Amygdala (tissue), 56 donors: ENCODE results near the gene FERMT1.
"Not testable (repeated sequence)": the region's sequence is repeated elsewhere in the genome, so short reads cannot be mapped to it uniquely, and the experiment has no call there.

Experiments used
- DNase-seq, 56 donors: peaks; one replicate each; lab custom pipeline; 2025; lab: John Stamatoyannopoulos, UW

The FERMT1 gene

DNA sequence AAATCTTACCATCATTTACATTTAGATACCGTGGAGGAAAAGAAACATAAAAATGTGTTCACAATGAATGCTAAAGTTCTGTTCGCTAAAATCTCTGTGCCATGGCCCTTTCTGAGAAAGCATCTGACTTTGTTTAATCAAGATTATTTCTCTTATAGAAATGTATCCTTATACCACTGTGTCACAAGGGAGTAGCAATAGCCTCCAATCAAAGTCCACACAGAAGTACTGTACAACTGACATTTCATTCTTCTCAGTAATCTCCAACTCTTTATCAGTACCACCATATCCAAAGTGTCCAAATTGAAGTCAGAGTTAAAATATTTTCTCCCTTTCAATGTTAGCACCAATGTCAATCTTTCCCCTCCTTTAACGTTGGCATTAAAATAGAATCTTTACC, 6.1 kb downstream of the FERMT1 start:
- DNase-seq, result no peak

DNA sequence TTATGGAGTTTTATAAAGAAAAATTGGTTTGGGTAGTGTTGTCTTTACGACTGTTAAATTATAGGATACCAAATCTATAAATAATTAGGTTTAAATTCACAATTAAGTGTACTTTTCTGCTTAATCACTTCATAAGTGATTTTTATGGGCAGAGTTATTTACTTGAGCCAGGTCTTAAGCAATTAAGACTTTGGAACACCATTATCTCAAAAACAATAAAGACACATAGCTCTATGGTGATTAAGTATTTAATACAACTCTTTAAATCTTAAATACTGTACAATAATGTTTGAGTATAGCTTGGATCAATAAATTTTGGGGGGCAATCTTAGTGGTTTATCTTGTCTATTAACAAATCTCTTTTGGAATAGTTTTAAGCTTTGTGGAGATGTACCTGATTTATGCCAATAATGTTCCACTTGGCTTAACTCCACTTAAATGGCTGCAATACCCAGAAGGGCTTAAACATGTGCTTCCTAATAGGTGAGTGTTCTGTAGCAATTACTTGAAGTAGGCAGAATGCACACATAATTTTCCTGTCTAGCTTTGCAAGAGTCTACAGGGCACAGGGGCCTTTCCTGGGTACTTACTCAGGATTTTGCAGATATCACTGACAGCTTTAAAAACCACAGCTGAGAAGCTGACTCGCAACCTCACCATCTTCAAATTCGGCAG, 7.5 kb downstream of the FERMT1 start:
- no peak for DNase-seq

DNA sequence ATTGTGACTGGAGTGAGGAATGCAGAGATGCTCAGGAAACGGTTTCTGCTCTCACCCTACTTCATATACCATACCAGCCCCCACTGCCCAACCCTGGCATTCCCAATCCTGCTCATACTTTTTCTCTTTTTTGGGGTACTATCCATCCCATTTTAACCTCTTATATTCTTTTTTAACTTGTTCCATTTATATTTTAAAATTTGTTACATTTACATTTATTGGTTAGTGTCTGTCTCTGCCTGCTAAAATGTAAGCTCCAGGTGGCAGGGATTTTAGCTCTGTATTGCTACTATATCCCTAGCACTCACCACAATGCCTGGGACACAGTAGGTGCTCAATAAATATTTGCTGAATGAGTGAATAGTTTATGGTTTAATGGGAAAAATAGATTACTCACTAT, 8.1 kb downstream of the FERMT1 start:
- no peak for DNase-seq

DNA sequence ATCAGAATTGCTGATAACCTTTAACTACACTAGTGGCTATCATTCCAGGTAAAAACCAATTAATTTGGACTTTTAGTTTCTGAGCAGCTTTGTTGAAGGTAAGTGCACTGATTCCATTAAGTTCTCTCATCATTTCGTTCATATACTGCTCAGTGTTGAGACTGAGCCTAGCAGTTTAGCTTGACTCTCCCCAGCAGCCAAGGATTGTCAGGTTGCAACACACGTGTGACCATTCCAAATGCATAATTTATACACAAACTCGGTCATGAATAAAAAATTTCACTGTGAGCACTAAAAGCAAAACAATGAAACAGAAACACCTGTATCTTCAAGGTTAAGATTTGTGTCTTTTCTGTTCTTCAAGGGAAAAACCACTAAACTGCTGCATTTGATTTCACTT, 8.9 kb downstream of the FERMT1 start:
- no peak for DNase-seq

DNA sequence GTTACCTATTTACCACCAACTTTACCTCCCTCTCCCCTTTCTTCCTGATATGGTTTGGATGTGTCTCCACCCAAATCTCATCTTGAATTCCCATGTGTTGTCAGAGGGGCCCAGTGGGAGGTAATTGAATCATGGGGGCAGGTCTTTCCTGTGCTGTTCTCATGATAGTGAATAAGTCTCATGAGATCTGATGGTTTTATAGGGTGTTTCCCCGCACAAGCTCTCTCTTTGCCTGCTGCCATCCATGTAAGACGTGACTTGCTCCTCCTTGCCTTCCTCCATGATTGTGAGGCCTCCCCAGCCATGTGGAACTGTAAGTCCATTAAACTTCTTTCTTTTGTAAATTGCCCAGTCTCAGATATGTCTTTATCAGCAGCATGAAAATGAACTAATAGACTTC, 9.9 kb downstream of the FERMT1 start:
- DNase-seq, result not testable (repeated sequence)

DNA sequence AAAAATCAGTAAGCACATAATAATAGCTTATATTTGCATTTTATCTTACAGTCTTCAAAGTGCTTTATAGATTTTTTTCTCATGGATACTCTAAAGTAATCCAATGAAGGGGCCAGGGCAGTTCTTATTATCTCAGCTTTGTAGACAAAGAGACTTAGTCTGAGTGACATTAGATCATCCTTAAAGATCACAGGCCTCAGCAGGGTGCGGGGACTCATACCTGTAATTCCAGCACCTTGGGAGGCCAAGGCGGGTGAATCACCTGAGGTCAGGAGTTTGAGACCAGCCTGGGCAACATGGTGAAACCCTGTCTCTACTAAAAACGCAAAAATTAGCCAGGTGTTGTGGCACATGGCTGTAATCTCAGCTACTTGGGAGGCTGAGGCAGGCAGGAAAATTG, 14.5 kb downstream of the FERMT1 start:
- DNase-seq, result no peak

DNA sequence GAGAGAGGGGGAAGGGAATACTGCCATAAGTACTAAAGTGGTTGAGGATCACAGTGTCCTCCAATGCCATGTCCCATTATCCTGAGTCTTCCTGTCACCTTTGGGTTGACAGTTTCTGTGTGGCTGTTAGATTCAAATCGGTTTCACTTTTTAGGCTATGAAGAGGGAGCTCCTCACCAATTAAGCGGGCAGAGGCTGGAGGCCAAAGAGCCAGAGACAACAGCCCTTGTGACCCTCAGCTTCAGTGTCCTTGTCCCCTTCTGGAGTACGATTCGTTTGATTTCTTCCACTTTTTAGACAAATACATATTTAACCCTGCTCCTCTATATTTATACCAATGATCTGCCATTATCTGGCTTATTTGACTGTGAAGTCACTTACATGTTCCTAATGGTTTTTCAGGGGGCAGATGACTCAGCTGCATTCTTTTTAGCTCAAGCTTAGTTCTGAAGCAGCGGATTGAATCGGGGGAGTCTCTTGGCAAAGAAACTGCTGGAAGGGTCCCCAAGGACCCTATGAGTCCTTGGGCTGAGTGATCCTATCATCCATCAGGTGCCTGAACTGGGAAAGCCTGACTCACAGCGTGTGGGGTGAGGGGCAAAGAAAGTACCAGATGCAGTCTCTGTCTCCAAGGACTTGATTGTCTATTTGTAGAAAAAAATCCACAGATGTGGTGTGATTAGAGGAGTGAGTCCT, 18.2 kb downstream of the FERMT1 start:
- DNase-seq, result no peak

DNA sequence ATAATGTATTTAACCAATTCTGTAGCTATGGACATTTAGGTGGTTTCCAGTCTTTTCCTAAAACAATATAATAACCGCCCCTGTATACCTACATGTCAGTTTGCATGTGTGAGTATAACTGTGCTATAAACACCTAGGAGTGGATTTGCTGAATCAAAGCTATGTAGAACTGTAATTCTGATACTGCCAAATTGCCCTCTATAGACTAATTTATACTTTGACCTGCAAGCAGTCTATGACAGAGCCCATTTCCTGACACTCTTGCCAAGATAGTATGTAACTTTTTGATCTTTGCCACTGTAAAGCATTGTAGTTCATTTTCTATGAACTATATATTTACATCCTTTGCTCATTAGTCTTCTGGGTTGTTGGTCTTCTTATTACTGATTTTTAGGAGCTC, 19.5 kb downstream of the FERMT1 start:
- no peak for DNase-seq

DNA sequence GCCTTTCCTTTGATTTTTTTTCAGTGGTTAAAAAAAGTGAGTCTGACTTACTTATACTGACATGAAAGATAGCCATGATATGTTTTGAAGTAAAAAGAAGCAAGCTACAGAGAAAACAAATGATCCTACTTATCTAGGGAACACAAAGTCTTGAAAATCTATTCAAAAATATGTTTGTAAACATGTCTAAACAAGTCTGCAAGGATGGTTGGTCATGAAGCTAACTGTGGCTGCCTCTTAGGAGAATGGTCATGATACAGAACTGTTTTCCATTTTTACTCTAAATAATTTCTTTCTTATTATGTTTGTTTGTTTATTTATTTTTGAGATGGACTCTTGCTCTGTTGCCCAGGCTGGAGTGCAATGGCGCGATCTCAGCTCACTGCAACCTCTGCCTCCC, 21.5 kb downstream of the FERMT1 start:
- no peak for DNase-seq

DNA sequence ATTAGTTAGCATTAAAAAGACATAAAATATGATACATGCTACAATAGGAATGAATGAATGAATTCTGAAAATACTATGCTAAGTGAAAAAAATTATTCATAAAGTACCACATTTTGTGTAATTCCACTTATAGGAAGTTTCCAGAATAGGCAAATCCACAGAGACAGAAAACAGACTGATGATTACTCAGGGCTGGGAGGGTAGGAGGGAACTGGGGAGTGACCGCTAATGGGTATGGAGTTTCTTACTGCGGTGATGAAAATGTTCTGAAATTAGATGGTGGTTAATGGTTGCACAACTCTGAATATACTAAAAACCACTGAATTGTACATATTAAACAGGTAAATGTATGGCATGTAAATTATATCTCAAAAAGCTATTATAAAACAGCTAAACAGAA, 22.6 kb downstream of the FERMT1 start:
- no peak for DNase-seq

DNA sequence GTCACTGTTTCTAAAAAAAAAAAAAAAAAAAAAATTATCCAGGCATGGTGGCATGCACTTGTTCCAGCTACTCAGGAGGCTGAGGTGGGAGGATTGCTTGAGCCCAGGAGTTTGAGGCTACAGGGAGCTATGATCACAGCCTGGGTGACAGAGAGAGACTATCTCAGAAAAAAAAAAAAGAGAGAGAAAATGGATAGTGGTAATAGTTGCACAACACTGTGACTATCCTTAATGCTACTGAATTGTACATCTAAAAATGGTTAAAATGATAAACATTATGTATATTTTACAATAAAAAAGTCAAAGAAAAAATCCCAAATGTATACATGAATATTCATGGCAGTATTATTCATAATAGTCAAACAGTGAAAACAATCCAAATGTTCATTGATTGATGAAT, 23.0 kb downstream of the FERMT1 start:
- DNase-seq, result no peak

DNA sequence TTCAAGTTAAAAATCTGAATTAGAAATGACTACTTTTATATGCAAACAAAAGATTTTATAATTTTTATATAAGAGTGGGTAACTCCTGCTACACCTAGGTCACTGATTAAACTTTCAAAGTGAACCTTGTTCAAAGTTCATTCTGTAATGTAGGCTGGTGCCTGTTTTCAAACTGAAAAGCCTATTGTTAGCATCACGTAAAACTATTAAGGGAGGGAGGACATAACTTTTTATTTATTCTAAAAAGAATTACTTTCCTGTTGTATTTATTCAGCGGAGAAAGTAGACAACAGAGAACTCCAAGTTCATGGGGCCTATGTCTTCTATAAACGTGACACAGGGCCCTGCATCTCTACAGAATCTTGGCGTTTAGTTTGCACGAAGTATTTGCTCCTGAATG, 27.4 kb downstream of the FERMT1 start:
- DNase-seq, result no peak

DNA sequence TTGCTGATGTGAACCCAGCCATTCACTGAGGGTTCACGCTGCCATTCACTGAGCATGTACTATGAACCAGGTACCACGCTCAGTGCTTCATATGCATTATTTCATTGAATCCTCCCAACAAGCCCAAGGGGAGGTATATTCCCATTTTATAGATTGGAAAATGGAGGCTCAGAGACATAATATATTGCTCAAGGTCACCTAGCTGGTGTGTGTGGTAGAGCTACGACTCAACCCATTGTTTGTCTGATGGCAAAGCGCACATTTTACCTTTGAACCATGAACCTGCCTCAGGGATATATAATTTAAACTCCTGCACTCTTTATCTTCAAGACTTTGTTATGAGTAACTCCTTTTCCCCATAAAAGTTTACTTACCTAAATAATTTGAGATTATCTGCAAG, 28.3 kb downstream of the FERMT1 start:
- DNase-seq, result no peak

DNA sequence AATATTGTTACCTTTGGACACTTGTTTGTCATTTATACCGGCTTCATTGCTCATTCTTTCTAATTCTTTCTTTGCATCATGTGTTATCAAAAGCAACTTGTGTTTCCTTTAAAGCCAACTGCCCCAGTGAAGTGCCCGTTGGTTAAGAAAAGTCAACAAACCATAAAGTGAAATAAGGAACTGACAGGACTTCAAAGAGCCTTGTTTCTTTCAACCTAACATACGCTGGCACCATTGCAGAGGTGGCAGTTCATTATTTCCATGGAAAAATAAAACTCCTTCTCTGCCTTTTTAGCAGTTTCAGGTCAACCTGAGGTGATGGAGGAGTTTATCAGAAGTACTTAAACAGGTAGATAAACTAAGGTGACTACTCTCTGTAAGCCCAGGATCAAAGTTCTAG, 28.8 kb downstream of the FERMT1 start:
- DNase-seq, result no peak

DNA sequence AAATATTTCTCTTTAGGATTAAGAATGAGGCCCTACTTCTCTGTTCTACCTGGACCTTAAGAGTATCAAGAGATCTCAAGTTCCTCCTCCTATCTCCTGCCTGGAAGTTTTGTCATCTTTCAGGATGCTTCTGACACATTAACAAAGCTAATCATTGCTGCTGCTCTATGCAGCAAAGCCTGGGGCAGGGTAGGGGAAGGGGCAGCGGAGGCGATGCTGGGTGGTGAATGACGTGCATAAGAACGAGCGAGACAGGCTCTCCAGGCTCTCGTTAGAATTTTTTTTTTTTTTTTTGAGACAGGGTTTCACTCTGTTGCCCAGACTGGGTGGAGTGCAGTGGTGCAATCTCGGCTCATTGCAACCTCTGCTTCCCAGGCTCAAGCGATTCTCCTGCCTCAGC, 31.2 kb downstream of the FERMT1 start:
- no peak for DNase-seq

DNA sequence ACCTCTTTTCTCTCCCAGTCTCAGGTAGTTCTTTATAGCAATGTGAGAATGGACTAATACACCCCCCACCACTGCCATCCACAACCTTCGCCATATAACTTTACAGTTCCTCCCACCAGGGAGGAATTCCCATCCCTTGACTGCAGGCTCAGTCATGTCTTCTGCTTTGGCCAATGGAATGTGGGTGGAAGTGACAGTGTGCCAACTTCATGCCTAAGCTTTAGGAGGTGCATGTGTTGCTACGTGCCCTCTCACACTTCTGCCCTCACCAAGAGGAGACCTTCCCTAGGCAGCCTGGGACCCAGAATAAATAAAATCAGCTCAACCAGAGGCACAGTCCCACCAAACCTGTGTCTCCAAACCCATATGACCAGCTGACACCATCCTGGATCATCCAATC, 36.0 kb downstream of the FERMT1 start:
- DNase-seq, result no peak

DNA sequence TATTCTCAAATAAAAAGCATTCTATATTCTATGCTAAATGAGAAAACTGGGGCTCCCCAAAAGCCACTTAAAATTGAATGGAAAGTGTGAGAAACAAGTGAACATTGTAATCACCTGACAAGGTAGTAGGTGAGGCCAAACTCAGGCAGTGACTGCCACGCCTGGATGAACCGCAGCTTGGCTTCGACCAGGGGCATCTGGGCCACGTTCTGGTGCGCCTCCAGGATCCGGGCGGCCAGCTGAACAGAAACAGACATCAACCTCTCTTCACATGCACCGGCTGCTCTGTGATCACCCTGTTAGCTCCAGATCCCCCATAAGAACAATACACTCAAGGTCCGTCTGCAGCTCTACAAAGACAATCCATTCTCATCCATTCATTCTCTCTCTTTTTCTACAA, 38.9 kb downstream of the FERMT1 start:
- no peak for DNase-seq

DNA sequence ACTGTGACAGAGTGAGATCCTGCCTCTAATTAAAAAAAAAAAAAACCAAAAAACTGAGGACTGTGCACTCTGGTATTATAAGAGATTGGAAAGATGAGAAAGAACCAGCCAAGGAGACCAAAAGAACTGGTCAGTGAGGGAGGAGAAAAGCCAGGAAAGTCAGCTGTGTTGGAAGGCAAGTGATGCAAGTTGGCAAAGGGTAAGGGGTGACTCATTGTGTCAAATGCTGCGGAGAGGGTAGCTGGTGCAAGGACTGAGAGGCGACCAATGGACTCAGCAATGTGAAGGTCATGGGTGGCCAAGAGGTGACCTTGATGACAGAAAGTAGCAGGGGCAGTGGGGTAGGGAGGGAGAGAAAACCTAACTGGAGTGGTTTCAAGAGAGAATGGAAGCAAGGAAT, 41.6 kb downstream of the FERMT1 start:
- DNase-seq, result no peak

DNA sequence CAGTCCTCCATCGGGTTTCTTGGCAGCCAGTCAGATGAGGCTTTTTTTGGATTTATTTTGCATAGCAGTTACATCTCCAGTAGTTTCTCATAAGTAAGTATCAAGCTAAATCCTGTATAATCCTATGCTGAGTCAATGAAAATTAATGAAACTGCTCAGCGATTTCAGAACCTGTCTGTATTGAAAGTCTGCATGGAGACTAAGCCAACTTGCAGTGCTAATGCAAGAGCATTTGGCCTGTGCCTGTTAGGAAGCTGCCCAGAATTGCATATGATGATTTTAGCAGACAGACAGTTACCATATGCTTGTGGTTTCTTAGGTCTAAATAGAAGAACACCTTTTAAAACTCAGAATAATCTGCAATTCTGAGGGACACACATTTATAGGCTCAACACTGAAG, 43.8 kb downstream of the FERMT1 start:
- no peak for DNase-seq

DNA sequence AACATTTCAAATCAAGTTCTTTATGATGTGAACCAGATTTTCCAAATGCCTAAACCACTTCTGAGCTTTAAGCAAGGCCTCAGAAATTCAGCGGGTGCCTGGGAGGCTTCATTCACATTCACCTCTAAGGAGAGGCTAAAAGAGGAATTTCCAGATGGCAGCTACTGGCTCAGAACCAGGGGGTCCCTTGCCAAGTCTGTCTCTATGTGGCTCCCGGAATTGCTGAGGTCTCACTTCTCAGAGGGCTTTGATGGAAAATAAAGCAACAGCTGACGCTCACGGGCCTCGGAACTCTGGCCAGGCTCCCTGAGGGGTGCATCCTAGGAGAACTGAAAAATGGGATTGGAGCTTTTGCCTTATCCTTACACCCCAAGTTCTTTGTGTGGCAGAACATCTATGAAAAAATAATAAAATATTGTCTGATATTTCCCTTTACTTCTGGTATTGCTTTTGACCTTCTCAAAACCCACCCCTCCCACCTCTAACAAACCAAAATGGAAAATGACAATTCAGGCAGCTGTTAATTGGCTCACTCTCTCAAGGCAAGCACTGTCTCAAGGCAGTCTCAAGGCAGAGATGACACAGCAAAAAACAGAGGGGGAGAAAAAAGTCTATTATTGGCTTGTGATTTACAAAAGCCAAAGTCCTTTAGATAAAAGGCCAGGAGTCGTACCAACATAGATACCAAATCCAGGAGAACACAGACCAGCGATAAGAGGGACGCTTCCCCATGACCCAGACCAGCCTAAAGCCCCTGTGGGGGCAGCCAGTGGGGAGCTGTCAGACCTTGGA, 47.2 kb downstream of the FERMT1 start:
- peak in 22 of 56 donors; percentile 2 to 43 (median 11) for DNase-seq

DNA sequence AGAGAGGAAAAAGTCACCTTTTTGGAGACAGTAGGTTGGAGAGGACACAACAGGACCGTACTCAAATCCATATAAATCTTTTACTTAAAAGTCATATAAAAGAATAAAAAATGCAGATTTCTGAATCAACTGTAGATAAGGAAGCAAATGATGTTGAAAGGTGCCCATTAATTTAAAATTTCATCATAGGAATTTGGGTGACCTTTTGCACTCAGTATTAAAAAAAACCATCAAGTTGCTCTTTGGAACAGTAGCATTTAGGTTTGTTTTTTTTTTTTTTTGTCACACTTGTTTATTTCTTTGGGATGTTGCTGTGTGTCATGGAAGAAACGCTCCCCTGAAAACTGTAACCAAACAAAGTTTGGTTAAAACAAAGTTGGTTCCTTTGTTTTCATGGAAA, 48.0 kb downstream of the FERMT1 start:
- no peak for DNase-seq

DNA sequence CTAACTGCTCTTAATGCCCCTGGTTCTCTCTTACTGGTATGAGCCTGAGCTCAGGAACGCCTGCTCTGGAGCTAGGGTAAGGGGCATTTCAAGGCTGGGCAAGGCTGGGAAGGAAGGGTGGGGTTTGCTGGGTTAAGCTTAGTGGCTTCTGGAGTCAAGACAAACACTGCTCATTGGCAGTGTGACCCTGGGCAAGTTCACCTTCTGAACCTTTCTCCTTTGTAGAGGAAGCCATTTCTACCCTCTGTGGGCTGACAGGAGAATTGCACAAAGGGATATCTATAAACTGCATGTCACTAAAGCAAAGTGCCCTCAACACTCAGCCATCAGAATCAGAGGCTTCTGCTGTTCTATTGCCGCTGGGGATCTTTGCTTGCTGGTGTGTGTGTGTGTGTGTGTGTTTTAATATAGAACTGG, 48.7 kb downstream of the FERMT1 start:
- DNase-seq, result no peak
